Measurements from ENCODE around the gene TMEM236. TPM values are rescaled to one million over a fixed set of nuclear protein-coding genes. Genes with fewer than 3 reads are reported as not detected.

The TMEM236 gene
- total RNA-seq, 3 donors from 2014 or later: 37.8 to 80.8 (median 59.9) TPM

DNA sequence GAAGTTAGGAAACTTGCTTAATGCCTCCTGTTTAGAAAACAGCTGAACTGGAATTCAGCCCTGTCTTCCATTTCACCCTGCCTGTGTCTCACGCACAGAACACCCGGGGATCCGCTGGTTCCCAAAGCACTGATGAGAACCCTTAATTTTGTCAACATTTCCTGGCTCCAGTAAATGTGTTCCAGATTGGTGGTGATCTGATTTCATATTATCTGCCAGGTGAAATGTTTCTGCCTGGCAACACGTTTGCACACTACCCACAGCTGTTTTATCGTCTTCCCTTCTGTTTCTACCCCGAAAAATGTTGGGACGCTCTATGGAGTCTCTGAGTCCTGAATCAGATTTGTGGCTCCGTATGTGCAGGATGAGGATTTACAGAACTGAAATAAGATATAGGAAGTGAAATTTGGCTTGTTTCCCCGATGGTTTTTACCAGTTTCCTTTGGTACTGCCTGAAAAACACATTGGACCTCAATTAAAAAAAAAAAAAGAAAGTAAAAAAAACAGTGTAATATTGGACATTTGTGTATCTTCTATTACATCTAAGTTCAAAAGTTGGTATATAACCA is 86.2 kb downstream of the TMEM236 start:
- TF ChIP-seq CTCF (IDR thresholded peaks at IDR 0.05): no peak
- H3K4me1 ChIP-seq (ENCODE audit: low read depth): no peaks in the 10 kb centered on the region
- ATAC-seq (no peak), DNase-seq (no peak)
- intact Hi-C loops (cut with DNase I, micrococcal nuclease): no loop called here
- H3K9me3 ChIP-seq: no peaks in the 10 kb centered on the region
- no peak overlapping the region for H3K4me3 ChIP-seq
- H3K36me3 ChIP-seq (ENCODE audit: low read depth): no peaks in the 10 kb centered on the region

DNA sequence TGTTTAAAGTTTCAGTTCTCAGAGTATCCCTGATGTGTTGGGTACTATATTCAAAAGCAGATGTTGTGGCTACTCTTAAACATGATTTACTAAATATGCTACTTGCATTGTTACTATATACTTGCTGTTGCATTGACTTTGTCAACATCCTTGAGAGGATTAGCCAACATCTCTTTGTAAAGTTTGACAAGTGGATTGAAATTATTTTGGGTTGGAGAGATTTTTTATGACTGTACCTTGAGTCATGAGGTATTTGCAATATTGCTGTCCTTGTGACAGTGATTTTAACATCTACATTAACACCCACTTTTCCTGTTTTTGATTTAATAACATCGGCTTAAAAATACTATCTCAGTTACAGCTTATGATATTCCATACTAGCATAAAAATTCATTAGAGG is 89.0 kb downstream of the TMEM236 start:
- H3K36me3 ChIP-seq (ENCODE audit: low read depth): no peaks in the 10 kb centered on the region
- no peak for DNase-seq
- H3K9me3 ChIP-seq: no peaks in the 10 kb centered on the region
- ATAC-seq: no peak
- intact Hi-C loops (cut with DNase I, micrococcal nuclease): loop anchor here in 1 of 2 donors (10.0 kb wide), 1 partner anchor 394 kb away; no protein-coding TSS in a partner anchor
- no peak overlapping the region for H3K4me3 ChIP-seq
- TF ChIP-seq CTCF (IDR thresholded peaks at IDR 0.05): no peak
- H3K4me1 ChIP-seq (ENCODE audit: low read depth): no peaks in the 10 kb centered on the region

GRCh38 chr10:17842641-17843040 is 90.6 kb downstream of the TMEM236 start:
- no peak for TF ChIP-seq CTCF (IDR thresholded peaks at IDR 0.05)
- intact Hi-C loops (cut with DNase I, micrococcal nuclease): loop anchor here in 1 of 2 donors (10.0 kb wide), 1 partner anchor 392 kb away; no protein-coding TSS in a partner anchor
- Histone ChIP-seq H3K36me3 (ENCODE audit: low read depth) (no peaks in the 10 kb centered on the region), H3K4me1 (ENCODE audit: low read depth) (no peaks in the 10 kb centered on the region), H3K9me3 (no peaks in the 10 kb centered on the region), H3K4me3 (no peak overlapping the region)
- ATAC-seq: no peak
- no peak for DNase-seq

DNA sequence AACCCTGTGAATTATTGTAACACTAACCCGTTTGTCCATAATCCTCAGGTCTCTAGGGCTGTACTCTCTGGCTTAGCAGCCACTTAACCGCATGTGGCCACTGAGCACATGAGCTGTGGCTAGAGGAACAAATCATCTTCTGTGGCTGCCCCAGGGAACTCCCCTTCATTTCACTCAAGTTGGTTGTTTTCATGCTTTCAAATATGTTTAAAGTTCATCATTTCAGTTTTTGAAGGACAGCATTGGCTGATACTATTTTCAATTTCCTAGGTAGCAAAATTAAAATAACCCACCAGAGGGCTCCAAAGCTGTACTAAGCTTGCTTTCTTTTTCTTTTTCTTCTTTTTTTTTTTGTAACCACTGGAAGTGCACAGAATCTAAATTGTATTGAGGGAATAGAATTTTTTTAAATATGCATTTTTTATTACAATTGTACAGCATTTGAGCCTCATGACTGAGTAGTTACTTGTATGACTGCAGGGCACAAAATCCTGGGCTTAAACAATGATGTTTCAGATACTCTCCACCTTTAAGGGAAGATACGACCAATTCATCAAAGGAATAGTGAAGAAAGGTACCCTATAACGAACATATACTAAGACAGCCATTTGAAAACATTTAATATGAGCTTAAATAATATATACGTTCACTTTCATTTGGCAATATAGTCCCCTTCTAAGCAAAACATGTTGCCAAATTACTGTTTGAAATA is 95.7 kb downstream of the TMEM236 start:
- intact Hi-C loops (cut with DNase I, micrococcal nuclease): loop anchor here in 1 of 2 donors (10.0 kb wide), 1 partner anchor 387 kb away; no protein-coding TSS in a partner anchor
- ATAC-seq (peak; percentile 38), DNase-seq (no peak)
- Histone ChIP-seq H3K4me3 (no peak overlapping the region), H3K9me3 (no peaks in the 10 kb centered on the region), H3K4me1 (ENCODE audit: low read depth) (no peaks in the 10 kb centered on the region), H3K36me3 (ENCODE audit: low read depth) (no peaks in the 10 kb centered on the region)
- no peak for TF ChIP-seq CTCF (IDR thresholded peaks at IDR 0.05)

GRCh38 chr10:17848646-17849045 is 96.6 kb downstream of the TMEM236 start:
- Histone ChIP-seq H3K9me3 (no peaks in the 10 kb centered on the region), H3K4me3 (no peak overlapping the region), H3K36me3 (ENCODE audit: low read depth) (no peaks in the 10 kb centered on the region), H3K4me1 (ENCODE audit: low read depth) (no peaks in the 10 kb centered on the region)
- no peak for ATAC-seq
- DNase-seq: no peak
- intact Hi-C loops (cut with DNase I, micrococcal nuclease): loop anchor here in 1 of 2 donors (10.0 kb wide), 1 partner anchor 386 kb away; no protein-coding TSS in a partner anchor
- no peak for TF ChIP-seq CTCF (IDR thresholded peaks at IDR 0.05)

Small RNAs within 50 kb of the gene (microRNA-seq; reads per million reads assigned to microRNA genes)
- 22.4 reads per million, percentile 44 among the genes with 10 or more reads in this experiment for gene MIR511

Other genes starting within 250 kb of the TMEM236 start
- gene HACD1, start 134.8 kb upstream of the TMEM236 start, total RNA-seq: 10 to 100 TPM in 1 of 3 donors, 1 to 10 TPM in 2; 2.8 to 33.8 (median 6.3) TPM
- 10 to 100 TPM; 16.4 to 17.8 (median 17.6) TPM for gene STAM, start 108.0 kb upstream of the TMEM236 start, total RNA-seq
- gene MRC1, start 57.1 kb downstream of the TMEM236 start, total RNA-seq: 10 to 100 TPM in 2 of 3 donors, 1 to 10 TPM in 1; 6.9 to 48.4 (median 43.0) TPM
- gene SLC39A12, start 199.7 kb downstream of the TMEM236 start, total RNA-seq: under 1 TPM in 2 of 3 donors, not detected in 1; 0.09 to 0.14 TPM

All from mucosa of descending colon (tissue), 3 donors.